H9 (cell line): Measurements from ENCODE around the gene CPE. TPM values are rescaled to one million over a fixed set of nuclear protein-coding genes. Genes with fewer than 3 reads are reported as not detected.
A peak's percentile ranks its signal among the peaks of the same experiment; 100 is the strongest.

Experiments used
- DNase-seq: peaks from one replicate; pipeline ENCODE4 v3.0.0-alpha.2; 2017
- H2AFZ ChIP-seq: one replicate; pipeline ENCODE4 v1.6.1; 2013; ENCODE audit warnings: mild to moderate bottlenecking, low read length, control low read depth, moderate library complexity
- H2AK5ac ChIP-seq: 2 replicates; pipeline ENCODE4 v1.6.1; 2013; ENCODE audit warnings: low read length, control low read depth, mixed read lengths; ENCODE audit not compliant: insufficient read length
- H2BK120ac ChIP-seq: one replicate; pipeline ENCODE4 v1.6.1; 2013; ENCODE audit warnings: low read depth, mild to moderate bottlenecking, low read length, control low read depth, inconsistent platforms; ENCODE audit not compliant: poor library complexity, severe bottlenecking
- H2BK12ac ChIP-seq: 2 replicates; pipeline ENCODE4 v1.6.1; 2013; ENCODE audit warnings: low read length, control low read depth, mixed read lengths, low read depth; ENCODE audit not compliant: insufficient read length
- H2BK15ac ChIP-seq: 2 replicates; pipeline ENCODE4 v1.6.1; 2013; ENCODE audit warnings: low read depth, low read length, control low read depth
- H2BK20ac ChIP-seq: one replicate; pipeline ENCODE4 v1.6.1; 2013; ENCODE audit warnings: low read depth, mild to moderate bottlenecking, low read length, control low read depth, inconsistent platforms; ENCODE audit not compliant: poor library complexity, severe bottlenecking
- H2BK5ac ChIP-seq: 2 replicates; pipeline ENCODE4 v1.6.1; 2013; ENCODE audit warnings: low read length, control low read depth, mixed read lengths; ENCODE audit not compliant: insufficient read length
- H3K14ac ChIP-seq: 2 replicates; pipeline ENCODE4 v1.6.1; 2013; ENCODE audit warnings: low read length, control low read depth; ENCODE audit not compliant: insufficient read depth
- H3K18ac ChIP-seq: 2 replicates; pipeline ENCODE4 v1.6.1; 2013; ENCODE audit warnings: low read depth, mild to moderate bottlenecking, mixed read lengths, low read length, control low read depth; ENCODE audit not compliant: insufficient read length
- H3K23ac ChIP-seq: 2 replicates; pipeline ENCODE4 v1.6.1; 2013; ENCODE audit warnings: low read length, control low read depth, mixed read lengths, low read depth; ENCODE audit not compliant: insufficient read length
- H3K23me2 ChIP-seq: 2 replicates; pipeline ENCODE4 v1.6.1; 2013; ENCODE audit warnings: low read depth, mild to moderate bottlenecking, mixed read lengths, low read length, control low read depth; ENCODE audit not compliant: insufficient read length, poor library complexity, severe bottlenecking
- H3K27ac ChIP-seq: 2 replicates; pipeline ENCODE4 v1.5.1; 2013; ENCODE audit warnings: low read length, control low read depth, mixed read lengths, low read depth; ENCODE audit not compliant: insufficient read length
- H3K27me3 ChIP-seq: 2 replicates; pipeline ENCODE4 v1.6.1; 2013; ENCODE audit warnings: low read length, control low read depth, inconsistent platforms; ENCODE audit not compliant: insufficient read depth
- H3K4ac ChIP-seq: 2 replicates; pipeline ENCODE4 v1.6.1; 2013; ENCODE audit warnings: low read depth, mild to moderate bottlenecking, control low read depth, inconsistent platforms, low read length, moderate library complexity
- H3K4me1 ChIP-seq: 2 replicates; pipeline ENCODE4 v1.6.1; 2013; ENCODE audit warnings: low read length, control low read depth, inconsistent platforms; ENCODE audit not compliant: insufficient read depth
- H3K4me2 ChIP-seq: 2 replicates; pipeline ENCODE4 v1.6.1; 2013; ENCODE audit warnings: low read length, control low read depth, mixed read lengths; ENCODE audit not compliant: insufficient read length, insufficient read depth
- H3K56ac ChIP-seq: 2 replicates; pipeline ENCODE4 v1.6.1; 2013; ENCODE audit warnings: low read depth, mild to moderate bottlenecking, mixed read lengths, low read length, control low read depth; ENCODE audit not compliant: insufficient read length
- H3K79me1 ChIP-seq: 2 replicates; pipeline ENCODE4 v1.6.1; 2013; ENCODE audit warnings: low read depth, mild to moderate bottlenecking, moderate library complexity, low read length, control low read depth, inconsistent platforms; ENCODE audit not compliant: insufficient read depth, poor library complexity, severe bottlenecking
- H3K79me2 ChIP-seq: 2 replicates; pipeline ENCODE4 v1.6.1; 2013; ENCODE audit warnings: low read length, control low read depth, inconsistent platforms; ENCODE audit not compliant: insufficient read depth
- H3K9ac ChIP-seq: 2 replicates; pipeline ENCODE4 v1.6.1; 2013; ENCODE audit warnings: low read length, control low read depth, mixed read lengths; ENCODE audit not compliant: insufficient read length; ENCODE audit errors: extremely low read depth
- H3K9me3 ChIP-seq: one replicate; pipeline ENCODE4 v1.6.1; 2013; ENCODE audit warnings: low read depth, low read length, inconsistent platforms; ENCODE audit not compliant: control insufficient read depth
- H3T11ph ChIP-seq: one replicate; pipeline ENCODE4 v1.6.1; 2013; ENCODE audit warnings: mild to moderate bottlenecking, low read length, control low read depth, inconsistent platforms
- H4K20me1 ChIP-seq: one replicate; pipeline ENCODE4 v1.6.1; 2013; ENCODE audit not compliant: control insufficient read depth, insufficient read length, insufficient read depth
- H4K5ac ChIP-seq: 2 replicates; pipeline ENCODE4 v1.6.1; 2013; ENCODE audit warnings: low read depth, mild to moderate bottlenecking, mixed read lengths, low read length, control low read depth; ENCODE audit not compliant: insufficient read length
- H4K8ac ChIP-seq: replicated peaks from 2 replicates; pipeline ENCODE4 v1.6.1; 2013; ENCODE audit warnings: low read length, control low read depth, mixed read lengths, low read depth; ENCODE audit not compliant: insufficient read length
- H4K91ac ChIP-seq: 2 replicates; pipeline ENCODE4 v1.6.1; 2013; ENCODE audit warnings: low read depth, mild to moderate bottlenecking, moderate library complexity, mixed read lengths, low read length, control low read depth; ENCODE audit not compliant: insufficient read length
- H3K27ac Mint-ChIP-seq, 3 experiments: 2 replicates in 2 of 3; 3 replicates in 1 of 3; pipeline ENCODE4 v1.8.0; 2020 to 2021; ENCODE audit warnings: mixed read lengths in 3 of 3, mild to moderate bottlenecking in 1 of 3, moderate library complexity in 1 of 3
- H3K27me3 Mint-ChIP-seq: 2 replicates; pipeline ENCODE4 v1.8.0; 2021; ENCODE audit warnings: low read depth, mild to moderate bottlenecking, moderate library complexity, mixed read lengths
- H3K36me3 Mint-ChIP-seq, 3 experiments: 2 replicates in 2 of 3; 3 replicates in 1 of 3; pipeline ENCODE4 v1.8.0; 2020 to 2021; ENCODE audit warnings: low read depth in 3 of 3, mixed read lengths in 3 of 3; ENCODE audit not compliant: insufficient read depth in 1 of 3
- H3K4me1 Mint-ChIP-seq, 2 experiments: 2 replicates each; pipeline ENCODE4 v1.8.0; 2020; ENCODE audit warnings: mixed read lengths in 2 of 2
- H3K4me3 Mint-ChIP-seq, 2 experiments: 2 replicates in 1 of 2; 3 replicates in 1 of 2; pipeline ENCODE4 v1.8.0; 2020 to 2021; ENCODE audit warnings: mild to moderate bottlenecking in 2 of 2, mixed read lengths in 2 of 2, moderate library complexity in 1 of 2
- H3K9me3 Mint-ChIP-seq, 2 experiments: 2 replicates in 1 of 2; 3 replicates in 1 of 2; pipeline ENCODE4 v1.8.0; 2020; ENCODE audit warnings: mild to moderate bottlenecking in 2 of 2, mixed read lengths in 2 of 2, moderate library complexity in 1 of 2
- CTCF ChIP-seq: fragments of 200-600 bp; sonication (generic); conservative IDR thresholded peaks from 3 replicates; pipeline ENCODE4 v1.8.0; 2021; ENCODE audit warnings: antibody characterized with exemption, mild to moderate bottlenecking
- WGBS: extraction: QIAGEN DNeasy Blood & Tissue Kit; methylation state at CpG from one replicate; pipeline ENCODE4 v1.1.7; 2013; ENCODE audit warnings: missing lambda C conversion rate, low lambda C conversion rate, mixed read lengths; ENCODE audit not compliant: insufficient read length; ENCODE audit errors: extremely low coverage; 5-methylcytosine and 5-hydroxymethylcytosine counted together
- total RNA-seq: library from RNA; stranded (reverse); gene quantifications from 2 replicates; pipeline ENCODE4 v1.2.1, GENCODE V29; 2021

The CPE gene
- total RNA-seq, 1 experiment from 2014 or later = 10.0 TPM

DNA sequence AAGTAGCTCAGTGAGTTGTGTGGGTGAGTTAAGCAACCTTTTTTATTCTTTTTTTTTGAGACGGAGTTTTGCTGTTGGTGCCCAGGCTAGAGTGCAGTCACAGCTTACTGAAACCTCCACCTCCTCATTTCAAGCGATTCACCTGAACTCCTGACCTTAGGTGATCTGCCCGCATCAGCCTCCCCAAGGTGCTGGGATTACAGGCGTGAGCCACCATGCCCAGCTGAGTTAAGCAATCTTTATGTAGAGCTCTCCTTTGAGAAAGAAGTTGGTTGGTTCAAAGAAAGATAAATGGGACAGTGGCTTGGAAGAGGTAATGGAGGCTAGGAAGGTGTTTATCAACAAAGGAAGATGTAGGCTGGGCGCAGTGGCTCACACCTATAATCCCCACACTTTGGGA lies 48.1 kb upstream of the CPE start:
- Histone ChIP-seq H2BK20ac (no peak overlapping the region), H2AK5ac (no peak overlapping the region), H3K23me2 (peaks cover 11% of the 10 kb centered on the region), H3K9me3 (no peaks in the 10 kb centered on the region), H2BK120ac (no peak overlapping the region), H3K9ac (peak overlapping the region; percentile 73), H3K4ac (no peak overlapping the region), H3K79me1 (no peaks in the 10 kb centered on the region), H3K56ac (no peak overlapping the region), H3K23ac (no peak overlapping the region), H3K18ac (no peak overlapping the region), H3K4me2 (peak overlapping the region; percentile 94), H2AFZ (no peak overlapping the region), H2BK5ac (no peak overlapping the region), H4K91ac (no peak overlapping the region), H4K20me1 (no peaks in the 10 kb centered on the region), H2BK12ac (no peak overlapping the region), H2BK15ac (no peak overlapping the region), H3K4me1 (no peaks in the 10 kb centered on the region; the same call in 1 of the 2 replicates), H4K5ac (no peak overlapping the region), H4K8ac (no peak overlapping the region), H3K27ac (no peak overlapping the region), H3T11ph (no peak overlapping the region), H3K27me3 (no peaks in the 10 kb centered on the region), H3K14ac (no peak overlapping the region), H3K79me2 (peaks cover 70% of the 10 kb centered on the region)
- Mint-ChIP-seq H3K9me3 (no peaks in the 10 kb centered on the region), H3K4me3 (peak overlapping the region in 1 of 2 experiments; percentile 49; a peak in 2 of 5 replicates), H3K27me3 (no peaks in the 10 kb centered on the region), H3K27ac (peak overlapping the region; percentile 1 to 59 (median 21); a peak in 4 of 7 replicates), H3K36me3 (peaks cover 31 to 42% (median 36%) of the 10 kb centered on the region in 3 experiments), H3K4me1 (peaks cover 48 to 53% of the 10 kb centered on the region in 2 experiments)
- no peak for DNase-seq
- WGBS = no CpG with 5 or more reads among the region's 5 CpGs
- no peak for TF ChIP-seq CTCF
